ENCODE results near the gene IL24.

DNA sequence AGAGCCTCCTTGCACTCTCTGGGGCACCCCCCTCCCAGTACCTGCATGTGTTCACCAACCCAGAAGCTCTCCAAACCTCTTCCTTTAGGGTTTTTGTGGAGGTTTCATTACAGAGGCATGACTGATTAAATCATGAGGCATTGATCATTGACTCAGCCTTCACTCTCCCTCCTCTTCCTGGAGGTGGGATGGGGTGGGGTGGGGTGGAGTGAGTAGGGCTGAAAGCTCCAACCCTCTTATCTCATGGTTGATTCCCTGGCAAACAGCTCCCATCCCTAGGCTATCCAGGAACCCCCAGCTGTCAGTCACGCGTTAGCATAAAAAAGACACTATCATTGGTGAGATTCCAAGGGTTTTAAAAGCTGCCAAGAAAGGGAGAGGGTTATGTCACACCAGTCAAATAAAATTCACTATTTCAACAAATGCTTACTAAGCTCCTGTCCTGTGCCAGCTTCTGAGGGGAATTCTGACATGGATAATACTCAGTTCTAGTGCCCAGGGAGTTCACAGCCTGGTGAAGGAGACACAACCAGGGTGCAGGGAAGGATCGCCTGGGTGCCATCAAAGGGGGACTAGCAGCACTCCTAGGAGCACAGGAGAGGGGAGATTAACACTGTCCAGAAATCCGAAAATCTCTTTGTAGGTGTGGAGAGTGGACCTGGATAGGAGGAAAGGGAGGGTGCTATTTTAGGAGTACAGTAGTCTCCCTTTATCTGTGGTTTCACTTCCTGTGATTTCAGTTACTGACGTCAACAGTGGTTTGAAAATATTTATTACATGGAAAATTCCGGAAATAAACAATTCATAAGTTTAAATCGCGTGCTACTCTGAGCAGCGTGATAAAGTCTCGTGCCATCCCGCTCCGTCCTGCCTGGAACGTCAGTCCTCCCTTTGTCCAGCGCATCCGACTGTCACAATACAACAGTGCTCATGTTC lies 6.8 kb upstream of the IL24 start:
- TF ChIP-seq, protein P1, sequence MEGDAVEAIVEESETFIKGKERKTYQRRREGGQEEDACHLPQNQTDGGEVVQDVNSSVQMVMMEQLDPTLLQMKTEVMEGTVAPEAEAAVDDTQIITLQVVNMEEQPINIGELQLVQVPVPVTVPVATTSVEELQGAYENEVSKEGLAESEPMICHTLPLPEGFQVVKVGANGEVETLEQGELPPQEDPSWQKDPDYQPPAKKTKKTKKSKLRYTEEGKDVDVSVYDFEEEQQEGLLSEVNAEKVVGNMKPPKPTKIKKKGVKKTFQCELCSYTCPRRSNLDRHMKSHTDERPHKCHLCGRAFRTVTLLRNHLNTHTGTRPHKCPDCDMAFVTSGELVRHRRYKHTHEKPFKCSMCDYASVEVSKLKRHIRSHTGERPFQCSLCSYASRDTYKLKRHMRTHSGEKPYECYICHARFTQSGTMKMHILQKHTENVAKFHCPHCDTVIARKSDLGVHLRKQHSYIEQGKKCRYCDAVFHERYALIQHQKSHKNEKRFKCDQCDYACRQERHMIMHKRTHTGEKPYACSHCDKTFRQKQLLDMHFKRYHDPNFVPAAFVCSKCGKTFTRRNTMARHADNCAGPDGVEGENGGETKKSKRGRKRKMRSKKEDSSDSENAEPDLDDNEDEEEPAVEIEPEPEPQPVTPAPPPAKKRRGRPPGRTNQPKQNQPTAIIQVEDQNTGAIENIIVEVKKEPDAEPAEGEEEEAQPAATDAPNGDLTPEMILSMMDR (IDR thresholded peaks at IDR 0.05) = no peak
- TF ChIP-seq, protein P2, sequence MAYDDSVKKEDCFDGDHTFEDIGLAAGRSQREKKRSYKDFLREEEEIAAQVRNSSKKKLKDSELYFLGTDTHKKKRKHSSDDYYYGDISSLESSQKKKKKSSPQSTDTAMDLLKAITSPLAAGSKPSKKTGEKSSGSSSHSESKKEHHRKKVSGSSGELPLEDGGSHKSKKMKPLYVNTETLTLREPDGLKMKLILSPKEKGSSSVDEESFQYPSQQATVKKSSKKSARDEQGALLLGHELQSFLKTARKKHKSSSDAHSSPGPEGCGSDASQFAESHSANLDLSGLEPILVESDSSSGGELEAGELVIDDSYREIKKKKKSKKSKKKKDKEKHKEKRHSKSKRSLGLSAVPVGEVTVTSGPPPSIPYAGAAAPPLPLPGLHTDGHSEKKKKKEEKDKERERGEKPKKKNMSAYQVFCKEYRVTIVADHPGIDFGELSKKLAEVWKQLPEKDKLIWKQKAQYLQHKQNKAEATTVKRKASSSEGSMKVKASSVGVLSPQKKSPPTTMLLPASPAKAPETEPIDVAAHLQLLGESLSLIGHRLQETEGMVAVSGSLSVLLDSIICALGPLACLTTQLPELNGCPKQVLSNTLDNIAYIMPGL (CRISPR knock-in tag; IDR thresholded peaks at IDR 0.05; ENCODE audit: borderline replicate concordance) = no peak
